Fibroblast of pulmonary artery (primary cell): ENCODE results near the gene LCP1.

Experiments
- DNase-seq: peaks from one replicate; pipeline ENCODE4 v3.0.0-alpha.2; 2010; ENCODE audit warnings: low read depth
- H3K4me3 ChIP-seq: replicated peaks from 2 replicates; pipeline ENCODE4 v1.5.1; 2011; ENCODE audit warnings: low read depth, mild to moderate bottlenecking, control low read depth, low read length, moderate library complexity
- CTCF ChIP-seq: IDR thresholded peaks from 2 replicates; pipeline ENCODE4 v1.5.1; 2011; ENCODE audit warnings: mild to moderate bottlenecking, control low read depth, low read length, inconsistent platforms; ENCODE audit errors: missing control alignments

The LCP1 gene

GRCh38 chr13:46210362-46211083, 28.5 kb upstream of the LCP1 start:
- H3K4me3 ChIP-seq = no peak overlapping the region
- no peak for DNase-seq
- TF ChIP-seq CTCF = no peak

GRCh38 chr13:46207828-46208227, 25.9 kb upstream of the LCP1 start:
- DNase-seq = no peak
- no peak for TF ChIP-seq CTCF
- no peak overlapping the region for H3K4me3 ChIP-seq

GRCh38 chr13:46206143-46206542, 24.2 kb upstream of the LCP1 start:
- DNase-seq = no peak
- H3K4me3 ChIP-seq = no peak overlapping the region
- no peak for TF ChIP-seq CTCF

GRCh38 chr13:46202966-46203365, 21.0 kb upstream of the LCP1 start:
- no peak for TF ChIP-seq CTCF

GRCh38 chr13:46202188-46202795, 20.3 kb upstream of the LCP1 start:
- H3K4me3 ChIP-seq = no peak overlapping the region
- no peak for TF ChIP-seq CTCF
- DNase-seq = no peak

More at GRCh38 chr13:46202966-46203365, 21.0 kb upstream of the LCP1 start:
- no peak overlapping the region for H3K4me3 ChIP-seq
- peak; percentile 3 for DNase-seq

GRCh38 chr13:46198696-46199193, 16.8 kb upstream of the LCP1 start:
- TF ChIP-seq CTCF = no peak
- DNase-seq = no peak
- no peak overlapping the region for H3K4me3 ChIP-seq
